Activated CD8-positive, alpha-beta memory T cell treated with anti-CD3 and anti-CD28 coated beads for 1 hour (primary cell): Measurements from ENCODE around the gene OSBPL10.

Experiments
- DNase-seq, 2 donors: peaks; one replicate each; pipeline ENCODE4 v3.0.0-alpha.2; 2020; ENCODE audit warnings: low read depth in 1 of 2; ENCODE audit errors: extremely low read depth in 1 of 2

OSBPL10 gene

GRCh38 chr3:31959951-31960792 lies 20.9 kb downstream of the OSBPL10 start:
- DNase-seq: no peak

- DNase-seq: no peak
Measured at GRCh38 chr3:31959251-31959650, 21.8 kb downstream of the OSBPL10 start.

- DNase-seq: no peak
Measured at GRCh38 chr3:31958701-31959152, 22.3 kb downstream of the OSBPL10 start.

- no peak for DNase-seq
Measured at GRCh38 chr3:31957106-31957505, 24.0 kb downstream of the OSBPL10 start.

GRCh38 chr3:31955581-31955980 lies 25.5 kb downstream of the OSBPL10 start:
- DNase-seq: no peak

- DNase-seq: no peak
Measured at GRCh38 chr3:31953636-31954035, 27.4 kb downstream of the OSBPL10 start.

- no peak for DNase-seq
Measured at GRCh38 chr3:31953091-31953490, 28.0 kb downstream of the OSBPL10 start.

GRCh38 chr3:31952205-31952604 lies 28.9 kb downstream of the OSBPL10 start:
- no peak for DNase-seq

GRCh38 chr3:31948280-31948679 lies 32.8 kb downstream of the OSBPL10 start:
- DNase-seq: no peak

GRCh38 chr3:31947671-31948091 lies 33.4 kb downstream of the OSBPL10 start:
- no peak for DNase-seq

GRCh38 chr3:31947162-31947561 lies 33.9 kb downstream of the OSBPL10 start:
- DNase-seq: no peak

- no peak for DNase-seq
Measured at GRCh38 chr3:31946484-31947081, 34.5 kb downstream of the OSBPL10 start.

GRCh38 chr3:31945738-31946052 lies 35.4 kb downstream of the OSBPL10 start:
- no peak for DNase-seq

GRCh38 chr3:31943041-31943440 lies 38.0 kb downstream of the OSBPL10 start:
- no peak for DNase-seq

- no peak for DNase-seq
Measured at GRCh38 chr3:31942446-31942845, 38.6 kb downstream of the OSBPL10 start.

- no peak for DNase-seq
Measured at GRCh38 chr3:31937225-31937624, 43.8 kb downstream of the OSBPL10 start.

- DNase-seq: no peak
Measured at GRCh38 chr3:31936420-31937060, 44.5 kb downstream of the OSBPL10 start.

GRCh38 chr3:31934866-31935265 lies 46.2 kb downstream of the OSBPL10 start:
- DNase-seq: no peak

- no peak for DNase-seq
Measured at GRCh38 chr3:31934018-31934417, 47.0 kb downstream of the OSBPL10 start.

GRCh38 chr3:31932990-31933389 lies 48.1 kb downstream of the OSBPL10 start:
- no peak for DNase-seq

GRCh38 chr3:31929826-31930502 lies 51.1 kb downstream of the OSBPL10 start:
- no peak for DNase-seq
